Transverse colon (tissue), 4 donors: ENCODE results near the gene MALL.
"Not testable (repeated sequence)": the region's sequence is repeated elsewhere in the genome, so short reads cannot be mapped to it uniquely, and the experiment has no call there.

ENCODE experiments used
- EP300 ChIP-seq: sonication (generic); formaldehyde crosslinking; IDR thresholded peaks from one replicate; pipeline ENCODE4 v1.6.1; 2017; ENCODE audit warnings: antibody characterized with exemption, low read depth
- POLR2A ChIP-seq: fragments of 450-650 bp; IDR thresholded peaks from one replicate; pipeline ENCODE4 v1.6.1; 2016; ENCODE audit warnings: antibody characterized with exemption, mild to moderate bottlenecking, moderate library complexity
- POLR2AphosphoS5 ChIP-seq, 3 donors: sonication (generic); formaldehyde crosslinking; IDR thresholded peaks; one replicate each; pipeline ENCODE4 v1.6.1; 2016; ENCODE audit warnings: antibody characterized with exemption in 3 of 3
- TF ChIP-seq, protein P1 (sequence below), 5 experiments: fragments of 200-600 bp in 3 of 5; fragments of 450-650 bp in 2 of 5; sonication (generic) in 3 of 5; IDR thresholded peaks; 1 replicate in 2 of 5; 2 replicates in 3 of 5; pipeline ENCODE4 v1.5.1; 2016 to 2017; ENCODE audit warnings: antibody characterized with exemption in 5 of 5, inconsistent platforms in 3 of 5, mild to moderate bottlenecking in 2 of 5, moderate library complexity in 1 of 5

DNA sequence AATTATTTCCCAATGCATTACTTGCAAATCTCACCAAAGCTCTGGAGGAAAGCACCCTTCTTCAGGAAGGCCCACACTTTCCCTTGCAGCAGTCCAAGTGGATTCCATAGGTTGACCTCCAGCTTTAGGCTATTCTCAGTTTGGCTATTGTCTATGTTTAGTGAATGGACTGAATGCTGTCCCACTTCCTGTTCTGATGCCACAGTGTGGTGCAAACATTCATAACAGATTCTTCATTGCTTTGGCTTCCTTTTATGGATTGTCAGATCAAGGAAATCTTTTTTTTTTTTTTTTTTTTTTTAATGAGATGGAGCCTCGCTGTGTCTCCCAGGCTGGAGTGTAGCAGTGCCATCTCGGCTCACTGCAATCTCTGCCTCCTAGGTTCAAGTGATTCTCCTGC is 55.1 kb downstream of the MALL start:
- TF ChIP-seq, protein P1, sequence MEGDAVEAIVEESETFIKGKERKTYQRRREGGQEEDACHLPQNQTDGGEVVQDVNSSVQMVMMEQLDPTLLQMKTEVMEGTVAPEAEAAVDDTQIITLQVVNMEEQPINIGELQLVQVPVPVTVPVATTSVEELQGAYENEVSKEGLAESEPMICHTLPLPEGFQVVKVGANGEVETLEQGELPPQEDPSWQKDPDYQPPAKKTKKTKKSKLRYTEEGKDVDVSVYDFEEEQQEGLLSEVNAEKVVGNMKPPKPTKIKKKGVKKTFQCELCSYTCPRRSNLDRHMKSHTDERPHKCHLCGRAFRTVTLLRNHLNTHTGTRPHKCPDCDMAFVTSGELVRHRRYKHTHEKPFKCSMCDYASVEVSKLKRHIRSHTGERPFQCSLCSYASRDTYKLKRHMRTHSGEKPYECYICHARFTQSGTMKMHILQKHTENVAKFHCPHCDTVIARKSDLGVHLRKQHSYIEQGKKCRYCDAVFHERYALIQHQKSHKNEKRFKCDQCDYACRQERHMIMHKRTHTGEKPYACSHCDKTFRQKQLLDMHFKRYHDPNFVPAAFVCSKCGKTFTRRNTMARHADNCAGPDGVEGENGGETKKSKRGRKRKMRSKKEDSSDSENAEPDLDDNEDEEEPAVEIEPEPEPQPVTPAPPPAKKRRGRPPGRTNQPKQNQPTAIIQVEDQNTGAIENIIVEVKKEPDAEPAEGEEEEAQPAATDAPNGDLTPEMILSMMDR (IDR thresholded peaks at IDR 0.05): not testable (repeated sequence)
- not testable (repeated sequence) for TF ChIP-seq POLR2A; EP300; POLR2AphosphoS5 (IDR thresholded peaks at IDR 0.05)
